Omental fat pad (tissue), 4 donors: Measurements from ENCODE around the gene SPRY4. TPM values are rescaled to one million over a fixed set of nuclear protein-coding genes. Genes with fewer than 3 reads are reported as not detected.
"Not testable (repeated sequence)": the region's sequence is repeated elsewhere in the genome, so short reads cannot be mapped to it uniquely, and the experiment has no call there.

Source experiments
- ATAC-seq: fragments of 150-250 bp; one replicate; pipeline ENCODE4 v1.9.1; 2016; ENCODE audit warnings: mild to moderate bottlenecking, moderate library complexity; ENCODE audit not compliant: low FRiP score
- DNase-seq: peaks from one replicate; pipeline ENCODE4 v3.0.0-alpha.2; 2019; ENCODE audit warnings: low spot score
- CTCF ChIP-seq, 3 donors: fragments of 450-650 bp; IDR thresholded peaks; one replicate each; pipeline ENCODE4 v1.5.1; 2016 to 2017; ENCODE audit warnings: antibody characterized with exemption in 3 of 3, mild to moderate bottlenecking in 3 of 3, moderate library complexity in 2 of 3
- total RNA-seq, 4 donors: library from RNA; depleted of rRNA; stranded (reverse); fragments of >200 nt; gene quantifications; one replicate each; pipeline ENCODE4 v1.1.0, GENCODE V29; 2016

SPRY4 gene
- total RNA-seq, result 10 to 100 TPM; 40.4 to 93.5 (median 47.3) TPM

GRCh38 chr5:142324871-142325724 lies at the start of gene SPRY4:
Gene SPRY4, minus strand, starts transcription at chr5:142325021. Its CDS starts 9,913 bp downstream, at chr5:142315108.
- peak; percentile 79 for DNase-seq
- peak; percentile 72 for ATAC-seq
- TF ChIP-seq CTCF (IDR thresholded peaks at IDR 0.05), result no peak

- TF ChIP-seq CTCF (IDR thresholded peaks at IDR 0.05), result no peak
- DNase-seq (no peak), ATAC-seq (no peak)
Measured at GRCh38 chr5:142368529-142368928, 43.7 kb upstream of the SPRY4 start.

- TF ChIP-seq CTCF (IDR thresholded peaks at IDR 0.05), result no peak
- DNase-seq, result no peak
- ATAC-seq, result no peak
Measured at GRCh38 chr5:142366007-142366406, 41.2 kb upstream of the SPRY4 start.

GRCh38 chr5:142364251-142365145 lies 39.7 kb upstream of the SPRY4 start:
- TF ChIP-seq CTCF (IDR thresholded peaks at IDR 0.05), result no peak
- DNase-seq (no peak), ATAC-seq (no peak)

GRCh38 chr5:142363619-142363963 lies 38.8 kb upstream of the SPRY4 start:
- ATAC-seq, result no peak
- TF ChIP-seq CTCF (IDR thresholded peaks at IDR 0.05), result no peak
- no peak for DNase-seq

- DNase-seq, ATAC-seq: not testable (repeated sequence)
Measured at GRCh38 chr5:142362193-142362592, 37.4 kb upstream of the SPRY4 start.

- no peak for ATAC-seq
- TF ChIP-seq CTCF (IDR thresholded peaks at IDR 0.05), result no peak
- DNase-seq, result no peak
Measured at GRCh38 chr5:142360607-142361120, 35.8 kb upstream of the SPRY4 start.
